ENCODE results near the gene KRT2.

The KRT2 gene

GRCh38 chr12:52662918-52663229 is 10.9 kb upstream of the KRT2 start:
- no peak for DNase-seq

GRCh38 chr12:52662093-52662917 is 10.3 kb upstream of the KRT2 start:
- no peak for DNase-seq

- no peak for DNase-seq
These were observed 9.7 kb upstream of the KRT2 start for GRCh38 chr12:52661668-52662067.

GRCh38 chr12:52660934-52661499 is 9.0 kb upstream of the KRT2 start:
- no peak for DNase-seq

- no peak for DNase-seq
These were observed 7.9 kb upstream of the KRT2 start for GRCh38 chr12:52659951-52660350.

- no peak for DNase-seq
These were observed 7.4 kb upstream of the KRT2 start for GRCh38 chr12:52659395-52659794.

- no peak for DNase-seq
These were observed 6.2 kb upstream of the KRT2 start for GRCh38 chr12:52658196-52658595.

- DNase-seq: no peak
These were observed 5.4 kb upstream of the KRT2 start for GRCh38 chr12:52657250-52657902.

GRCh38 chr12:52656616-52657015 is 4.6 kb upstream of the KRT2 start:
- no peak for DNase-seq

- DNase-seq: no peak
These were observed 3.7 kb upstream of the KRT2 start for GRCh38 chr12:52655720-52656124.

- DNase-seq: no peak
These were observed 3.2 kb upstream of the KRT2 start for GRCh38 chr12:52655251-52655650.

GRCh38 chr12:52650520-52651081 is 1.4 kb downstream of the KRT2 start:
- no peak for DNase-seq

- no peak for DNase-seq
These were observed 2.9 kb downstream of the KRT2 start for GRCh38 chr12:52649066-52649465.

- no peak for DNase-seq
These were observed 3.9 kb downstream of the KRT2 start for GRCh38 chr12:52648012-52648550.

- DNase-seq: no peak
These were observed 4.4 kb downstream of the KRT2 start for GRCh38 chr12:52647601-52648000.

GRCh38 chr12:52646613-52647012 is 5.4 kb downstream of the KRT2 start:
- DNase-seq: no peak

- DNase-seq: no peak
These were observed 6.0 kb downstream of the KRT2 start for GRCh38 chr12:52645982-52646381.

- peak; percentile 58 for DNase-seq
These were observed 6.8 kb downstream of the KRT2 start for GRCh38 chr12:52645120-52645761.

- no peak for DNase-seq
These were observed 8.0 kb downstream of the KRT2 start for GRCh38 chr12:52644078-52644415.

- DNase-seq: no peak
These were observed 8.6 kb downstream of the KRT2 start for GRCh38 chr12:52643233-52644077.

- no peak for DNase-seq
These were observed 10.5 kb downstream of the KRT2 start for GRCh38 chr12:52641468-52641867.

- DNase-seq: no peak
These were observed 14.7 kb downstream of the KRT2 start for GRCh38 chr12:52637299-52637698.

Data from CD4-positive, alpha-beta T cell treated with Interleukin-12 subunit alpha and Interleukin-12 subunit beta, for 1 hour (primary cell).